Measurements from ENCODE around the gene UBR1. TPM values are rescaled to one million over a fixed set of nuclear protein-coding genes. Genes with fewer than 3 reads are reported as not detected.

The UBR1 gene
- total and polyA plus RNA-seq, 10 of the 15 experiments (the other 5 are each of a cell fraction or from before 2014, with no cell fraction given): 4.5 to 27.5 (median 16.7) TPM

GRCh38 chr15:43105778-43106485, at the start of gene UBR1 (continued):
- TF ChIP-seq, protein P1, sequence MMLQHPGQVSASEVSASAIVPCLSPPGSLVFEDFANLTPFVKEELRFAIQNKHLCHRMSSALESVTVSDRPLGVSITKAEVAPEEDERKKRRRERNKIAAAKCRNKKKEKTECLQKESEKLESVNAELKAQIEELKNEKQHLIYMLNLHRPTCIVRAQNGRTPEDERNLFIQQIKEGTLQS (IDR thresholded peaks at IDR 0.05; ENCODE audit: borderline replicate concordance, extremely low read depth, low read depth, low read length): no peak
- TF ChIP-seq HSF1 (IDR thresholded peaks at IDR 0.05; ENCODE audit: low read depth, low read length): 0 out of 2 replicates have a peak, but pooled peaks have one; percentile 12
- TF ChIP-seq, protein P2, sequence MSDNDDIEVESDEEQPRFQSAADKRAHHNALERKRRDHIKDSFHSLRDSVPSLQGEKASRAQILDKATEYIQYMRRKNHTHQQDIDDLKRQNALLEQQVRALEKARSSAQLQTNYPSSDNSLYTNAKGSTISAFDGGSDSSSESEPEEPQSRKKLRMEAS (IDR thresholded peaks at IDR 0.05; ENCODE audit: low read depth, low read length): no peak
- TF ChIP-seq CHD2 (IDR thresholded peaks at IDR 0.05; ENCODE audit: borderline replicate concordance, low read depth, low read length): 0 out of 2 replicates have a peak, but pooled peaks have one; percentile 22
- peak in 1 of 2 experiments; percentile 27; a peak in 1 of 4 replicates for TF ChIP-seq IKZF2 (IDR thresholded peaks at IDR 0.05)
- TF ChIP-seq RELA (IDR thresholded peaks at IDR 0.05; ENCODE audit: borderline replicate concordance, partially characterized antibody): peak; percentile 13
- no peak for TF ChIP-seq SP1 (IDR thresholded peaks at IDR 0.05; ENCODE audit: low read depth, low read length)
- TF ChIP-seq IRF5 (IDR thresholded peaks at IDR 0.05; ENCODE audit: borderline replicate concordance): no peak
- peak; percentile 56 for TF ChIP-seq GATAD2B (conservative IDR thresholded peaks at IDR 0.05; ENCODE audit: low read depth)
- TF ChIP-seq, protein P3, sequence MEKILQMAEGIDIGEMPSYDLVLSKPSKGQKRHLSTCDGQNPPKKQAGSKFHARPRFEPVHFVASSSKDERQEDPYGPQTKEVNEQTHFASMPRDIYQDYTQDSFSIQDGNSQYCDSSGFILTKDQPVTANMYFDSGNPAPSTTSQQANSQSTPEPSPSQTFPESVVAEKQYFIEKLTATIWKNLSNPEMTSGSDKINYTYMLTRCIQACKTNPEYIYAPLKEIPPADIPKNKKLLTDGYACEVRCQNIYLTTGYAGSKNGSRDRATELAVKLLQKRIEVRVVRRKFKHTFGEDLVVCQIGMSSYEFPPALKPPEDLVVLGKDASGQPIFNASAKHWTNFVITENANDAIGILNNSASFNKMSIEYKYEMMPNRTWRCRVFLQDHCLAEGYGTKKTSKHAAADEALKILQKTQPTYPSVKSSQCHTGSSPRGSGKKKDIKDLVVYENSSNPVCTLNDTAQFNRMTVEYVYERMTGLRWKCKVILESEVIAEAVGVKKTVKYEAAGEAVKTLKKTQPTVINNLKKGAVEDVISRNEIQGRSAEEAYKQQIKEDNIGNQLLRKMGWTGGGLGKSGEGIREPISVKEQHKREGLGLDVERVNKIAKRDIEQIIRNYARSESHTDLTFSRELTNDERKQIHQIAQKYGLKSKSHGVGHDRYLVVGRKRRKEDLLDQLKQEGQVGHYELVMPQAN (conservative IDR thresholded peaks at IDR 0.05): peak; percentile 43; the same call in 1 of the 2 replicates
- no peak for TF ChIP-seq RAD21 (IDR thresholded peaks at IDR 0.05; ENCODE audit: insufficient read depth, low read depth, low read length)

All from GM12878 (cell line).